ENCODE data around the gene PPM1E. TPM values are rescaled to one million over a fixed set of nuclear protein-coding genes. Genes with fewer than 3 reads are reported as not detected.

The PPM1E gene
- total RNA-seq, 1 experiment from 2014 or later, result 2.9 TPM

GRCh38 chr17:58832514-58832913, 76.9 kb downstream of the PPM1E start:
- CTCF ChIA-PET, result no interaction called here

GRCh38 chr17:58837699-58838098, 82.0 kb downstream of the PPM1E start:
- ChIA-PET CTCF (no interaction called here), POLR2A (no interaction called here)
- in situ Hi-C loops (cut with HindIII; ENCODE audit: low pct_unique_long_range_greater_than_20kb, low sequenced_read_pairs) (no loop called here), intact Hi-C loops (cut with micrococcal nuclease; ENCODE audit: unreplicated experiment) (no loop called here)
- TF ChIP-seq POLR2AphosphoS5 (IDR thresholded peaks at IDR 0.05; ENCODE audit: low read depth, low read length) (no peak), CTCF (IDR thresholded peaks at IDR 0.05) (no peak), TCF7L2 (IDR thresholded peaks at IDR 0.05; ENCODE audit: low read depth, low read length) (no peak), REST (IDR thresholded peaks at IDR 0.05; ENCODE audit: insufficient read depth in 1 of 2, low read depth in 2 of 2, low read length in 1 of 2) (no peak), SIN3A (IDR thresholded peaks at IDR 0.05; ENCODE audit: borderline replicate concordance, insufficient read depth, low read depth, low read length) (no peak)
- BruUV-seq (replicated peaks), result no TSS peak
- Histone ChIP-seq H3K9me3 (ENCODE audit: control insufficient read depth, insufficient read depth, low read depth, low read length) (no peaks in the 10 kb centered on the region), H3K4me1 (ENCODE audit: control insufficient read depth, insufficient read depth, low read length) (no peaks in the 10 kb centered on the region), H3K4me3 (ENCODE audit: low read depth in 2 of 2, low read length in 2 of 2) (no peak overlapping the region), H3K27me3 (ENCODE audit: control insufficient read depth, insufficient read depth, low read length) (no peaks in the 10 kb centered on the region), H3K36me3 (ENCODE audit: control insufficient read depth, insufficient read depth, low read length) (no peaks in the 10 kb centered on the region), H3K27ac (ENCODE audit: low read length) (no peak overlapping the region)
- DNase-seq (ENCODE audit: low read depth, low spot score) (no peak), ATAC-seq (no peak)

More at GRCh38 chr17:58832514-58832913, 76.9 kb downstream of the PPM1E start:
- Histone ChIP-seq H3K4me3 (ENCODE audit: low read depth in 2 of 2, low read length in 2 of 2) (no peak overlapping the region), H3K27ac (ENCODE audit: low read length) (no peak overlapping the region), H3K4me1 (ENCODE audit: control insufficient read depth, insufficient read depth, low read length) (no peaks in the 10 kb centered on the region), H3K36me3 (ENCODE audit: control insufficient read depth, insufficient read depth, low read length) (no peaks in the 10 kb centered on the region), H3K27me3 (ENCODE audit: control insufficient read depth, insufficient read depth, low read length) (no peaks in the 10 kb centered on the region), H3K9me3 (ENCODE audit: control insufficient read depth, insufficient read depth, low read depth, low read length) (no peaks in the 10 kb centered on the region)
- no peak for DNase-seq (ENCODE audit: low read depth, low spot score)
- POLR2A ChIA-PET, result no interaction called here
- in situ Hi-C loops (cut with HindIII; ENCODE audit: low pct_unique_long_range_greater_than_20kb, low sequenced_read_pairs), result no loop called here
- TF ChIP-seq SIN3A (IDR thresholded peaks at IDR 0.05; ENCODE audit: borderline replicate concordance, insufficient read depth, low read depth, low read length) (no peak), CTCF (IDR thresholded peaks at IDR 0.05) (no peak), POLR2AphosphoS5 (IDR thresholded peaks at IDR 0.05; ENCODE audit: low read depth, low read length) (no peak), TCF7L2 (IDR thresholded peaks at IDR 0.05; ENCODE audit: low read depth, low read length) (no peak), REST (IDR thresholded peaks at IDR 0.05; ENCODE audit: insufficient read depth in 1 of 2, low read depth in 2 of 2, low read length in 1 of 2) (no peak)
- ATAC-seq, result no peak
- intact Hi-C loops (cut with micrococcal nuclease; ENCODE audit: unreplicated experiment), result no loop called here
- no TSS peak for BruUV-seq (replicated peaks)
